CD4-positive, alpha-beta T cell (primary cell): ENCODE measurements around the gene RPL36. TPM values are rescaled to one million over a fixed set of nuclear protein-coding genes. Genes with fewer than 3 reads are reported as not detected.

ENCODE experiments used
- ATAC-seq: fragments of 200-7000 bp; cut with Tn5 transposase; one replicate; pipeline ENCODE4 v1.10.0; 2022; ENCODE audit warnings: mild to moderate bottlenecking; ENCODE audit not compliant: poor library complexity
- CTCF ChIA-PET: fragments of 350-600 bp; sonication (Branson Sonifier 250); formaldehyde crosslinking; loops from one replicate; lab custom pipeline; 2021; ENCODE audit warnings: antibody characterized with exemption, inconsistent platforms; lab: Charles Lee
- POLR2A ChIA-PET: fragments of 350-600 bp; sonication (Branson Sonifier 250); formaldehyde crosslinking; loops from one replicate; lab custom pipeline; 2021; ENCODE audit warnings: antibody characterized with exemption, inconsistent platforms; lab: Charles Lee
- DNase-seq, 14 experiments: peaks; one replicate each; pipeline ENCODE4 v3.0.0-alpha.2; 2013 to 2020; ENCODE audit warnings: mixed read lengths in 2 of 14
- H3K27ac ChIP-seq, 2 donors: one replicate each; pipeline versions ENCODE4 v1.5.1 to v1.7.0; 2013; ENCODE audit warnings: low read length in 2 of 2, low read depth in 1 of 2, mild to moderate bottlenecking in 1 of 2
- H3K27me3 ChIP-seq, 2 experiments: 1 replicate in 1 of 2; 2 replicates in 1 of 2; pipeline versions ENCODE4 v1.6.1 to v1.7.0; 2013; ENCODE audit warnings: low read length in 2 of 2, control low read depth in 1 of 2, mild to moderate bottlenecking in 1 of 2, moderate library complexity in 1 of 2; ENCODE audit not compliant: insufficient read depth in 2 of 2, control insufficient read depth in 1 of 2
- H3K36me3 ChIP-seq: one replicate; pipeline ENCODE4 v1.6.1; 2013; ENCODE audit warnings: low read length, control low read depth; ENCODE audit not compliant: insufficient read depth
- H3K4me1 ChIP-seq: one replicate; pipeline ENCODE4 v1.6.1; 2013; ENCODE audit warnings: low read length, control low read depth; ENCODE audit not compliant: insufficient read depth
- H3K4me3 ChIP-seq: one replicate; pipeline ENCODE4 v1.5.1; 2013; ENCODE audit warnings: mild to moderate bottlenecking, low read length, moderate library complexity
- H3K9me3 ChIP-seq, 2 experiments: 1 replicate in 1 of 2; 2 replicates in 1 of 2; pipeline versions ENCODE4 v1.6.1 to v1.7.0; 2013; ENCODE audit warnings: low read length in 2 of 2, mild to moderate bottlenecking in 2 of 2, control low read depth in 1 of 2, moderate library complexity in 1 of 2; ENCODE audit not compliant: control insufficient read depth in 1 of 2, insufficient read depth in 1 of 2
- H3K27ac Mint-ChIP-seq: one replicate; pipeline ENCODE4 v1.8.0; 2020; ENCODE audit warnings: mixed read lengths
- H3K27me3 Mint-ChIP-seq: one replicate; pipeline ENCODE4 v1.8.0; 2021; ENCODE audit warnings: mixed read lengths
- H3K36me3 Mint-ChIP-seq: one replicate; pipeline ENCODE4 v1.8.0; 2021; ENCODE audit warnings: low read depth, mixed read lengths
- H3K4me1 Mint-ChIP-seq: one replicate; pipeline ENCODE4 v1.8.0; 2021; ENCODE audit warnings: low read depth, mixed read lengths
- H3K4me3 Mint-ChIP-seq: one replicate; pipeline ENCODE4 v1.8.0; 2020; ENCODE audit warnings: mild to moderate bottlenecking, mixed read lengths
- H3K9me3 Mint-ChIP-seq: one replicate; pipeline ENCODE4 v1.8.0; 2020; ENCODE audit warnings: mixed read lengths
- CTCF ChIP-seq: fragments of 200-600 bp; IDR thresholded peaks from one replicate; pipeline ENCODE4 v1.8.0; 2022; ENCODE audit warnings: antibody characterized with exemption, mild to moderate bottlenecking
- intact Hi-C, 2 experiments: fragments of 100-400 bp; cut with DNase I in 1 of 2; cut with micrococcal nuclease in 1 of 2; formaldehyde crosslinking; loops; one replicate each; pipeline versions ENCODE4 v1.15.1 to v1.9.0; 2023 to 2025; cut with DNase I, micrococcal nuclease
- total RNA-seq, 174 experiments: library from RNA in 2 of 174; stranded (reverse) in 2 of 174; gene quantifications; one replicate each; pipeline ENCODE4 v1.2.3 and lab custom pipeline; 2021 to 2026

Gene RPL36
- total RNA-seq, 2 experiments from 2014 or later = 1,509 to 1,565 TPM

GRCh38 chr19:5673752-5674151 lies 16.3 kb upstream of the RPL36 start:
- Mint-ChIP-seq H3K36me3 (peaks cover 6% of the 10 kb centered on the region), H3K4me1 (no peaks in the 10 kb centered on the region), H3K27ac (no peak overlapping the region), H3K4me3 (no peak overlapping the region), H3K27me3 (no peaks in the 10 kb centered on the region), H3K9me3 (no peaks in the 10 kb centered on the region)
- ATAC-seq = no peak
- H3K27me3 ChIP-seq = no peaks in the 10 kb centered on the region
- H3K9me3 ChIP-seq = no peaks in the 10 kb centered on the region
- POLR2A ChIA-PET = no interaction called here
- no peak overlapping the region for H3K4me3 ChIP-seq
- CTCF ChIA-PET = no interaction called here
- no peak for DNase-seq
- H3K36me3 ChIP-seq = peaks cover 18% of the 10 kb centered on the region
- no peak for TF ChIP-seq CTCF
- H3K4me1 ChIP-seq = no peaks in the 10 kb centered on the region
- intact Hi-C loops = no loop called here
- no peak overlapping the region for H3K27ac ChIP-seq

- intact Hi-C loops = no loop called here
- H3K4me1 Mint-ChIP-seq = peaks cover 7% of the 10 kb centered on the region
- Histone ChIP-seq H3K27me3 (no peaks in the 10 kb centered on the region), H3K4me1 (peaks cover 9% of the 10 kb centered on the region), H3K4me3 (no peak overlapping the region), H3K27ac (no peak overlapping the region), H3K9me3 (no peaks in the 10 kb centered on the region), H3K36me3 (peaks cover 8% of the 10 kb centered on the region)
- DNase-seq = no peak
- POLR2A ChIA-PET = interaction anchor here (2.5 kb wide), 1 partner anchor 52 kb away, joined by 12 read pairs; the partner anchor contains the start of genes SAFB and SAFB2
- H3K4me3 Mint-ChIP-seq = no peak overlapping the region
- TF ChIP-seq CTCF = no peak
- H3K27me3 Mint-ChIP-seq = no peaks in the 10 kb centered on the region
- H3K9me3 Mint-ChIP-seq = no peaks in the 10 kb centered on the region
- no peak overlapping the region for H3K27ac Mint-ChIP-seq
- CTCF ChIA-PET = no interaction called here
- H3K36me3 Mint-ChIP-seq = no peaks in the 10 kb centered on the region
- ATAC-seq = no peak
Measured at GRCh38 chr19:5674714-5675113, 15.4 kb upstream of the RPL36 start.

GRCh38 chr19:5676105-5676771 lies 13.9 kb upstream of the RPL36 start:
- peaks cover 18% of the 10 kb centered on the region for H3K4me1 Mint-ChIP-seq
- peaks cover 19% of the 10 kb centered on the region for H3K4me1 ChIP-seq
- H3K27ac ChIP-seq = no peak overlapping the region
- no peak for TF ChIP-seq CTCF
- no peaks in the 10 kb centered on the region for H3K27me3 Mint-ChIP-seq
- no peak overlapping the region for H3K4me3 ChIP-seq
- ChIA-PET CTCF (interaction anchor here (1.4 kb wide), 1 partner anchor 11 kb away, joined by 3 read pairs; no protein-coding TSS in a partner anchor), POLR2A (interaction anchor here (1.3 to 2.5 kb wide), 3 partner anchors 14 to 53 kb away, joined by 3 to 12 read pairs (median 6); partner anchors contain the start of genes CATSPERD, LONP1, RPL36 and SAFB)
- H3K27me3 ChIP-seq = no peaks in the 10 kb centered on the region
- peaks cover 3% of the 10 kb centered on the region for H3K36me3 ChIP-seq
- H3K9me3 Mint-ChIP-seq = no peaks in the 10 kb centered on the region
- DNase-seq (peak in 1 of 14 experiments; percentile 35), ATAC-seq (no peak)
- H3K27ac Mint-ChIP-seq = no peak overlapping the region
- H3K9me3 ChIP-seq = no peaks in the 10 kb centered on the region
- intact Hi-C loops = no loop called here
- peaks cover 10% of the 10 kb centered on the region for H3K36me3 Mint-ChIP-seq
- peak overlapping the region; percentile 4 for H3K4me3 Mint-ChIP-seq
